PC-9 (cell line): Measurements from ENCODE around the gene SECTM1.

Experiments
- EZH2 ChIP-seq: fragments of 200-600 bp; sonication (generic); IDR thresholded peaks from 2 replicates; pipeline ENCODE4 v1.8.0; 2017; ENCODE audit warnings: antibody characterized with exemption, low read depth
- TF ChIP-seq, protein P1 (sequence below): fragments of 200-600 bp; sonication (generic); conservative IDR thresholded peaks from 2 replicates; pipeline ENCODE4 v1.6.1; 2017; ENCODE audit warnings: mixed run types, antibody characterized with exemption, mild to moderate bottlenecking, moderate library complexity

DNA sequence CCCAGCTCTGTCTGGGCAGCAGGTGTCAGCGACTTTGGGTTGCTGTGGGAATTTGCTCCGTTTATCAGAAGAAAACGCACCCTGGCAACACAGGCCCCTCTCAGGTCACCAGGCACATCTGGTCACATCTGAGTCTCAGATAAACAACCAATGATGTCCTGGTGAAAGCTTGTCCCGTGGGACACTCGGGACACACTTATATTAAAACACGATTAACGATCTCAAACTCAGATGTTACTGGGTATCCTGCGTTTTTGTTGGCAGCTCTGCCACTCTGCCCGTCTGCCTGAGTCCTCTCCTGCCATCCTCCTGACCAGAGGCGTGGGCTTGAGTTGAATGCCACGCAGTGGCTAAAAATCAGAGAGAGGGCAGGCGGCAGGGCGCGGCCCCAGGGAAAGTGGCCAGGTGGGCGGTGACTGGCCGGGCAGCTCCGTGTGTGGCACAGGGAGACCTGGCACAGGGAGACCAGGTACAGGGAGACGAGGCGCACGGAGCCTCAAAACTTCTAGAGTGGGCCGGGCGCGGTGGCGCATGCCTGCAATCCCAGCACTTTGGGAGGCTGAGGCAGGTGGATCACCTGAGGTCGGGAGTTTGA is 2.1 kb downstream of the SECTM1 start:
- no peak for TF ChIP-seq EZH2
- TF ChIP-seq, protein P1, sequence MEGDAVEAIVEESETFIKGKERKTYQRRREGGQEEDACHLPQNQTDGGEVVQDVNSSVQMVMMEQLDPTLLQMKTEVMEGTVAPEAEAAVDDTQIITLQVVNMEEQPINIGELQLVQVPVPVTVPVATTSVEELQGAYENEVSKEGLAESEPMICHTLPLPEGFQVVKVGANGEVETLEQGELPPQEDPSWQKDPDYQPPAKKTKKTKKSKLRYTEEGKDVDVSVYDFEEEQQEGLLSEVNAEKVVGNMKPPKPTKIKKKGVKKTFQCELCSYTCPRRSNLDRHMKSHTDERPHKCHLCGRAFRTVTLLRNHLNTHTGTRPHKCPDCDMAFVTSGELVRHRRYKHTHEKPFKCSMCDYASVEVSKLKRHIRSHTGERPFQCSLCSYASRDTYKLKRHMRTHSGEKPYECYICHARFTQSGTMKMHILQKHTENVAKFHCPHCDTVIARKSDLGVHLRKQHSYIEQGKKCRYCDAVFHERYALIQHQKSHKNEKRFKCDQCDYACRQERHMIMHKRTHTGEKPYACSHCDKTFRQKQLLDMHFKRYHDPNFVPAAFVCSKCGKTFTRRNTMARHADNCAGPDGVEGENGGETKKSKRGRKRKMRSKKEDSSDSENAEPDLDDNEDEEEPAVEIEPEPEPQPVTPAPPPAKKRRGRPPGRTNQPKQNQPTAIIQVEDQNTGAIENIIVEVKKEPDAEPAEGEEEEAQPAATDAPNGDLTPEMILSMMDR, result no peak
